H9 (cell line): ENCODE results near the gene TMEM179B. TPM values are rescaled to one million over a fixed set of nuclear protein-coding genes. Genes with fewer than 3 reads are reported as not detected.

Experiments used
- DNase-seq: peaks from one replicate; pipeline ENCODE4 v3.0.0-alpha.2; 2017
- H2AFZ ChIP-seq: one replicate; pipeline ENCODE4 v1.6.1; 2013; ENCODE audit warnings: mild to moderate bottlenecking, low read length, control low read depth, moderate library complexity
- H2AK5ac ChIP-seq: 2 replicates; pipeline ENCODE4 v1.6.1; 2013; ENCODE audit warnings: low read length, control low read depth, mixed read lengths; ENCODE audit not compliant: insufficient read length
- H2BK120ac ChIP-seq: one replicate; pipeline ENCODE4 v1.6.1; 2013; ENCODE audit warnings: low read depth, mild to moderate bottlenecking, low read length, control low read depth, inconsistent platforms; ENCODE audit not compliant: poor library complexity, severe bottlenecking
- H2BK12ac ChIP-seq: 2 replicates; pipeline ENCODE4 v1.6.1; 2013; ENCODE audit warnings: low read length, control low read depth, mixed read lengths, low read depth; ENCODE audit not compliant: insufficient read length
- H2BK15ac ChIP-seq: 2 replicates; pipeline ENCODE4 v1.6.1; 2013; ENCODE audit warnings: low read depth, low read length, control low read depth
- H2BK20ac ChIP-seq: one replicate; pipeline ENCODE4 v1.6.1; 2013; ENCODE audit warnings: low read depth, mild to moderate bottlenecking, low read length, control low read depth, inconsistent platforms; ENCODE audit not compliant: poor library complexity, severe bottlenecking
- H2BK5ac ChIP-seq: 2 replicates; pipeline ENCODE4 v1.6.1; 2013; ENCODE audit warnings: low read length, control low read depth, mixed read lengths; ENCODE audit not compliant: insufficient read length
- H3K14ac ChIP-seq: 2 replicates; pipeline ENCODE4 v1.6.1; 2013; ENCODE audit warnings: low read length, control low read depth; ENCODE audit not compliant: insufficient read depth
- H3K18ac ChIP-seq: 2 replicates; pipeline ENCODE4 v1.6.1; 2013; ENCODE audit warnings: low read depth, mild to moderate bottlenecking, mixed read lengths, low read length, control low read depth; ENCODE audit not compliant: insufficient read length
- H3K23ac ChIP-seq: 2 replicates; pipeline ENCODE4 v1.6.1; 2013; ENCODE audit warnings: low read length, control low read depth, mixed read lengths, low read depth; ENCODE audit not compliant: insufficient read length
- H3K23me2 ChIP-seq: 2 replicates; pipeline ENCODE4 v1.6.1; 2013; ENCODE audit warnings: low read depth, mild to moderate bottlenecking, mixed read lengths, low read length, control low read depth; ENCODE audit not compliant: insufficient read length, poor library complexity, severe bottlenecking
- H3K27ac ChIP-seq: 2 replicates; pipeline ENCODE4 v1.5.1; 2013; ENCODE audit warnings: low read length, control low read depth, mixed read lengths, low read depth; ENCODE audit not compliant: insufficient read length
- H3K27me3 ChIP-seq: 2 replicates; pipeline ENCODE4 v1.6.1; 2013; ENCODE audit warnings: low read length, control low read depth, inconsistent platforms; ENCODE audit not compliant: insufficient read depth
- H3K4ac ChIP-seq: 2 replicates; pipeline ENCODE4 v1.6.1; 2013; ENCODE audit warnings: low read depth, mild to moderate bottlenecking, control low read depth, inconsistent platforms, low read length, moderate library complexity
- H3K4me1 ChIP-seq: 2 replicates; pipeline ENCODE4 v1.6.1; 2013; ENCODE audit warnings: low read length, control low read depth, inconsistent platforms; ENCODE audit not compliant: insufficient read depth
- H3K4me2 ChIP-seq: 2 replicates; pipeline ENCODE4 v1.6.1; 2013; ENCODE audit warnings: low read length, control low read depth, mixed read lengths; ENCODE audit not compliant: insufficient read length, insufficient read depth
- H3K56ac ChIP-seq: 2 replicates; pipeline ENCODE4 v1.6.1; 2013; ENCODE audit warnings: low read depth, mild to moderate bottlenecking, mixed read lengths, low read length, control low read depth; ENCODE audit not compliant: insufficient read length
- H3K79me1 ChIP-seq: 2 replicates; pipeline ENCODE4 v1.6.1; 2013; ENCODE audit warnings: low read depth, mild to moderate bottlenecking, moderate library complexity, low read length, control low read depth, inconsistent platforms; ENCODE audit not compliant: insufficient read depth, poor library complexity, severe bottlenecking
- H3K79me2 ChIP-seq: 2 replicates; pipeline ENCODE4 v1.6.1; 2013; ENCODE audit warnings: low read length, control low read depth, inconsistent platforms; ENCODE audit not compliant: insufficient read depth
- H3K9ac ChIP-seq: 2 replicates; pipeline ENCODE4 v1.6.1; 2013; ENCODE audit warnings: low read length, control low read depth, mixed read lengths; ENCODE audit not compliant: insufficient read length; ENCODE audit errors: extremely low read depth
- H3K9me3 ChIP-seq: one replicate; pipeline ENCODE4 v1.6.1; 2013; ENCODE audit warnings: low read depth, low read length, inconsistent platforms; ENCODE audit not compliant: control insufficient read depth
- H3T11ph ChIP-seq: one replicate; pipeline ENCODE4 v1.6.1; 2013; ENCODE audit warnings: mild to moderate bottlenecking, low read length, control low read depth, inconsistent platforms
- H4K20me1 ChIP-seq: one replicate; pipeline ENCODE4 v1.6.1; 2013; ENCODE audit not compliant: control insufficient read depth, insufficient read length, insufficient read depth
- H4K5ac ChIP-seq: 2 replicates; pipeline ENCODE4 v1.6.1; 2013; ENCODE audit warnings: low read depth, mild to moderate bottlenecking, mixed read lengths, low read length, control low read depth; ENCODE audit not compliant: insufficient read length
- H4K8ac ChIP-seq: replicated peaks from 2 replicates; pipeline ENCODE4 v1.6.1; 2013; ENCODE audit warnings: low read length, control low read depth, mixed read lengths, low read depth; ENCODE audit not compliant: insufficient read length
- H4K91ac ChIP-seq: 2 replicates; pipeline ENCODE4 v1.6.1; 2013; ENCODE audit warnings: low read depth, mild to moderate bottlenecking, moderate library complexity, mixed read lengths, low read length, control low read depth; ENCODE audit not compliant: insufficient read length
- H3K27ac Mint-ChIP-seq, 3 experiments: 2 replicates in 2 of 3; 3 replicates in 1 of 3; pipeline ENCODE4 v1.8.0; 2020 to 2021; ENCODE audit warnings: mixed read lengths in 3 of 3, mild to moderate bottlenecking in 1 of 3, moderate library complexity in 1 of 3
- H3K27me3 Mint-ChIP-seq: 2 replicates; pipeline ENCODE4 v1.8.0; 2021; ENCODE audit warnings: low read depth, mild to moderate bottlenecking, moderate library complexity, mixed read lengths
- H3K36me3 Mint-ChIP-seq, 3 experiments: 2 replicates in 2 of 3; 3 replicates in 1 of 3; pipeline ENCODE4 v1.8.0; 2020 to 2021; ENCODE audit warnings: low read depth in 3 of 3, mixed read lengths in 3 of 3; ENCODE audit not compliant: insufficient read depth in 1 of 3
- H3K4me1 Mint-ChIP-seq, 2 experiments: 2 replicates each; pipeline ENCODE4 v1.8.0; 2020; ENCODE audit warnings: mixed read lengths in 2 of 2
- H3K4me3 Mint-ChIP-seq, 2 experiments: 2 replicates in 1 of 2; 3 replicates in 1 of 2; pipeline ENCODE4 v1.8.0; 2020 to 2021; ENCODE audit warnings: mild to moderate bottlenecking in 2 of 2, mixed read lengths in 2 of 2, moderate library complexity in 1 of 2
- H3K9me3 Mint-ChIP-seq, 2 experiments: 2 replicates in 1 of 2; 3 replicates in 1 of 2; pipeline ENCODE4 v1.8.0; 2020; ENCODE audit warnings: mild to moderate bottlenecking in 2 of 2, mixed read lengths in 2 of 2, moderate library complexity in 1 of 2
- WGBS: extraction: QIAGEN DNeasy Blood & Tissue Kit; methylation state at CpG from one replicate; pipeline ENCODE4 v1.1.7; 2013; ENCODE audit warnings: missing lambda C conversion rate, low lambda C conversion rate, mixed read lengths; ENCODE audit not compliant: insufficient read length; ENCODE audit errors: extremely low coverage; 5-methylcytosine and 5-hydroxymethylcytosine counted together
- total RNA-seq: library from RNA; stranded (reverse); gene quantifications from 2 replicates; pipeline ENCODE4 v1.2.1, GENCODE V29; 2021
- TF ChIP-seq, protein P1 (sequence below): fragments of 200-600 bp; sonication (generic); conservative IDR thresholded peaks from 3 replicates; pipeline ENCODE4 v1.8.0; 2021; ENCODE audit warnings: antibody characterized with exemption, mild to moderate bottlenecking

The TMEM179B gene
- total RNA-seq, 1 experiment from 2014 or later, result 25.0 TPM

DNA sequence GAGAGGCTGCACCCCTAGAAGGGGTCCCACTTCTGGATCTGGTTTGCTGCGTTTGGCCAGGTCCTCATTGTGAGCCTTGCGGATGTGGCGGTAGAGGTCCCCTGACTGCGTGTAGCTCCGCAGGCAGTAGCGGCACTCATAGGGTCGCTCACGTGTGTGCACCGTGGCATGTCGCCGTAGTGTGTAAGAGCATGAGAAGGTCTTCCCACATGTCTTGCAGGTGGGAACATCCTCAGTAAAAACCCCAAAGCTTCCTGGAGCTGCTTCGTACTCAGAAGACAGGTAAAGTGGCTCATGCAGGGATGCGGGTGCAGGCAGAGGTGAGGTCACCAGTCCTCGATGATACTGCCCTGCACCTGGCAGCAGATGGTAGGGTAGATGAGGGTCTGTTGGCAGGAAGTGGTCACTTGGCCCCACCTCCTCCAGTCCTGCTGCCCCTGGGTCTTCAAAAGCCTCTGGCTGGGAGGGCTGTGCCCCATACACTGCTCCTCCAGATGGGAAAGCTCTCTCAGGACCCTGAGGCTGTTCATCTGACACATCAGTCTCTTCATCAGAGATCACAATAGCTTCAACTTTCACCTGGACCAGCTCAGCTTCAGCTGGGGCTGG, 34.9 kb upstream of the TMEM179B start:
- no peaks in the 10 kb centered on the region for H3K27me3 ChIP-seq
- H2AFZ ChIP-seq, result no peak overlapping the region
- H3K36me3 Mint-ChIP-seq, result peaks cover 29 to 44% (median 33%) of the 10 kb centered on the region in 3 experiments
- H4K20me1 ChIP-seq, result no peaks in the 10 kb centered on the region
- H3K4ac ChIP-seq, result no peak overlapping the region
- no peaks in the 10 kb centered on the region for H3K9me3 Mint-ChIP-seq
- H3K4me1 ChIP-seq, result no peaks in the 10 kb centered on the region
- H2BK5ac ChIP-seq, result no peak overlapping the region
- peaks cover 3% of the 10 kb centered on the region for H3K23me2 ChIP-seq
- DNase-seq, result no peak
- H3K4me2 ChIP-seq, result no peak overlapping the region
- peaks cover 21% of the 10 kb centered on the region; the same call in 1 of the 2 replicates for H3K79me2 ChIP-seq
- no peak overlapping the region for H2BK12ac ChIP-seq
- no peak overlapping the region for H4K8ac ChIP-seq
- no peak overlapping the region for H4K91ac ChIP-seq
- no peak overlapping the region for H2AK5ac ChIP-seq
- no peaks in the 10 kb centered on the region for H3K27me3 Mint-ChIP-seq
- peaks cover 12% of the 10 kb centered on the region for H3K79me1 ChIP-seq
- H2BK20ac ChIP-seq, result no peak overlapping the region
- H3K9ac ChIP-seq, result no peak overlapping the region
- H2BK120ac ChIP-seq, result no peak overlapping the region
- H3K56ac ChIP-seq, result no peak overlapping the region
- H3K27ac ChIP-seq, result no peak overlapping the region
- H3K27ac Mint-ChIP-seq, result peak overlapping the region in 1 of 3 experiments; percentile 55; a peak in 1 of 7 replicates
- no peak overlapping the region for H3K18ac ChIP-seq
- WGBS, result no CpG with 5 or more reads among the region's 14 CpGs
- H4K5ac ChIP-seq, result no peak overlapping the region
- H2BK15ac ChIP-seq, result no peak overlapping the region
- H3K4me1 Mint-ChIP-seq, result peaks cover 12 to 21% of the 10 kb centered on the region in 2 experiments
- no peaks in the 10 kb centered on the region for H3K9me3 ChIP-seq
- TF ChIP-seq, protein P1, sequence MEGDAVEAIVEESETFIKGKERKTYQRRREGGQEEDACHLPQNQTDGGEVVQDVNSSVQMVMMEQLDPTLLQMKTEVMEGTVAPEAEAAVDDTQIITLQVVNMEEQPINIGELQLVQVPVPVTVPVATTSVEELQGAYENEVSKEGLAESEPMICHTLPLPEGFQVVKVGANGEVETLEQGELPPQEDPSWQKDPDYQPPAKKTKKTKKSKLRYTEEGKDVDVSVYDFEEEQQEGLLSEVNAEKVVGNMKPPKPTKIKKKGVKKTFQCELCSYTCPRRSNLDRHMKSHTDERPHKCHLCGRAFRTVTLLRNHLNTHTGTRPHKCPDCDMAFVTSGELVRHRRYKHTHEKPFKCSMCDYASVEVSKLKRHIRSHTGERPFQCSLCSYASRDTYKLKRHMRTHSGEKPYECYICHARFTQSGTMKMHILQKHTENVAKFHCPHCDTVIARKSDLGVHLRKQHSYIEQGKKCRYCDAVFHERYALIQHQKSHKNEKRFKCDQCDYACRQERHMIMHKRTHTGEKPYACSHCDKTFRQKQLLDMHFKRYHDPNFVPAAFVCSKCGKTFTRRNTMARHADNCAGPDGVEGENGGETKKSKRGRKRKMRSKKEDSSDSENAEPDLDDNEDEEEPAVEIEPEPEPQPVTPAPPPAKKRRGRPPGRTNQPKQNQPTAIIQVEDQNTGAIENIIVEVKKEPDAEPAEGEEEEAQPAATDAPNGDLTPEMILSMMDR, result no peak
- no peak overlapping the region for H3K23ac ChIP-seq
- no peak overlapping the region for H3K14ac ChIP-seq
- no peak overlapping the region for H3T11ph ChIP-seq
- peak overlapping the region in 1 of 2 experiments; percentile 60; a peak in 1 of 5 replicates for H3K4me3 Mint-ChIP-seq
